Measurements from ENCODE around the gene RPL15.
A peak's percentile ranks its signal among the peaks of the same experiment; 100 is the strongest.
"Not testable (repeated sequence)": the region's sequence is repeated elsewhere in the genome, so short reads cannot be mapped to it uniquely, and the experiment has no call there.

Gene RPL15

GRCh38 chr3:23913182-23913581, 3.8 kb upstream of the RPL15 start:
- H3K27me3 ChIP-seq (ENCODE audit: control insufficient read depth in 1 of 2, insufficient read depth in 2 of 2, low read length in 2 of 2): no peaks in the 10 kb centered on the region
- H3K36me3 ChIP-seq (ENCODE audit: control insufficient read depth in 1 of 2, insufficient read depth in 2 of 2, low read length in 2 of 2): peaks cover 0 to 11% of the 10 kb centered on the region in 2 donors
- H3K27ac ChIP-seq (ENCODE audit: low read depth, low read length): no peak overlapping the region
- no peaks in the 10 kb centered on the region for H3K9me3 ChIP-seq (ENCODE audit: control insufficient read depth in 1 of 2, low read length in 2 of 2)
- no peak overlapping the region for H3K9ac ChIP-seq (ENCODE audit: low read depth in 1 of 2, low read length in 2 of 2)
- no peak overlapping the region for H3K4me3 ChIP-seq (ENCODE audit: low read depth in 1 of 2, low read length in 2 of 2)
- peaks cover 14 to 19% of the 10 kb centered on the region in 2 donors for H3K4me1 ChIP-seq (ENCODE audit: control insufficient read depth in 1 of 2, insufficient read depth in 2 of 2, low read length in 2 of 2)

- H3K9me3 ChIP-seq (ENCODE audit: control insufficient read depth in 1 of 2, low read length in 2 of 2): no peaks in the 10 kb centered on the region
- no peaks in the 10 kb centered on the region for H3K27me3 ChIP-seq (ENCODE audit: control insufficient read depth in 1 of 2, insufficient read depth in 2 of 2, low read length in 2 of 2)
- no peak overlapping the region for H3K9ac ChIP-seq (ENCODE audit: low read depth in 1 of 2, low read length in 2 of 2)
- peaks cover 9 to 19% of the 10 kb centered on the region in 2 donors for H3K36me3 ChIP-seq (ENCODE audit: control insufficient read depth in 1 of 2, insufficient read depth in 2 of 2, low read length in 2 of 2)
- H3K4me3 ChIP-seq (ENCODE audit: low read depth in 1 of 2, low read length in 2 of 2): no peak overlapping the region
- peaks cover 21 to 27% of the 10 kb centered on the region in 2 donors for H3K4me1 ChIP-seq (ENCODE audit: control insufficient read depth in 1 of 2, insufficient read depth in 2 of 2, low read length in 2 of 2)
- no peak overlapping the region for H3K27ac ChIP-seq (ENCODE audit: low read depth, low read length)
Measured at GRCh38 chr3:23913873-23914743, 2.8 kb upstream of the RPL15 start.

DNA sequence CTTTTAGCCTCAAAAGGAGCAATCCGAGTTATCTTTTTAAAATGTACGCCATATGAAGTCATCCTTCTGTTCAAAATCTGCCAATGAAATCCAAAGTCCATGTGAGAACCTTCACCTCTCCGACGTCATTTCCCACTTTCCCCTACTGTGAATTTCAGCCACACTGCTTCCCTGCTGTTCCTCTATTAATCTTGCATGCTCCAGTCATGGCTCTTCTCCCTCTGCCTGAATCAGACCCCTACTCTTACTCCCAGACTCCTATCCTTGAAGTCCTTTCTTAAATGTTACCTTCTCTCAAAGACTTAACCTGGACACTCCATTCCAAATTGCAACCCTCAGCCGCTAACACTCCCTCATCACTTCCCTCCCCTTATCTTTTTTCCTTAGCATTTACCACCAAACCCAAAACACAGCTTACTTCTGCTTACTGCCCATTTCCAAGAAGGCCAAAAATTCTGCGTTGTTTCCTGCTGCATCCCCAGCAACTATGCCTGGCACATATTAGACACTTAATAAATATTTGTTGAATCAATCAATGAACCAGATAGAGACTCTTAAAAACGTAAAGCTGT, 1.3 kb upstream of the RPL15 start:
- H3K27me3 ChIP-seq (ENCODE audit: control insufficient read depth in 1 of 2, insufficient read depth in 2 of 2, low read length in 2 of 2): no peaks in the 10 kb centered on the region
- H3K4me3 ChIP-seq (ENCODE audit: low read depth in 1 of 2, low read length in 2 of 2): peak overlapping the region; percentile 97 to 98
- H3K9ac ChIP-seq (ENCODE audit: low read depth in 1 of 2, low read length in 2 of 2): peak overlapping the region; percentile 94 to 99
- H3K4me1 ChIP-seq (ENCODE audit: control insufficient read depth in 1 of 2, insufficient read depth in 2 of 2, low read length in 2 of 2): peaks cover 21 to 27% of the 10 kb centered on the region in 2 donors
- peaks cover 15 to 22% of the 10 kb centered on the region in 2 donors for H3K36me3 ChIP-seq (ENCODE audit: control insufficient read depth in 1 of 2, insufficient read depth in 2 of 2, low read length in 2 of 2)
- no peaks in the 10 kb centered on the region for H3K9me3 ChIP-seq (ENCODE audit: control insufficient read depth in 1 of 2, low read length in 2 of 2)
- no peak overlapping the region for H3K27ac ChIP-seq (ENCODE audit: low read depth, low read length)

DNA sequence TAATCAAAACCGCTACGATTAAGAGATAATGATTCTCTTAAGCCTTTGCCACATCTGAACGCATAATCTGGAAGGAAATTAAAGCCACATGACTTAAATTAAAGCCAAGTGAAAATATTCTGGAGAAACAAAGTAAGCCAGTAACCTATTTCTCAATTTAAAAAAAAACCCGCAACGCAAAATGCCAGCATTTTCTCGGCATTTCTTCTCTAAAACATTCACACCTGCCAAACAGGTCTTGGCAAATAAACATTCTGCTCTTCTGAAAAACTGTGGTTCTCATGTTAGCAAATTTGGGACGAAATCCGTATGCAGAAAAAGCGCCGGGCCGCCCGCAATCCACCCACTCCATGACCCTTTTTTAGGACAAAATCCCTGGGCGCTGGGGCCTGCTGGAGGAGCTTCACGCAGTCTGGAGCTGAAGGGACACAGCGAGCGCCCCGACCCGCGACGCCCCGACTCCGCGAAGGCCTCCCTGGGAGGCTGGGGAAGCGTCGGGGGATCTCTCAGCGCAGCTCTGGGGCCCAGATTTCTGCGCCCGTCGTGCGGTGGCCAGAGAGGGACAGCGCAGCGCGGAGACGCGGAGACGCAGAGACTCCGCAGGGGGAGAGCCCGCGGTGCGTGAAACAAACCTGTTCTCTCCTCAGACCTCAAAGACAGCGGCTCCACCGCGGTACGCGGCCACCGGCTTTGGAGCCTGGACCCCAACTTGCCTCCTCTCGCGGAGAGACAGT, 613 bp upstream of the RPL15 start:
- Histone ChIP-seq H3K4me3 (ENCODE audit: low read depth in 1 of 2, low read length in 2 of 2) (peak overlapping the region; percentile 97 to 98), H3K9ac (ENCODE audit: low read depth in 1 of 2, low read length in 2 of 2) (peak overlapping the region; percentile 94 to 99), H3K27ac (ENCODE audit: low read depth, low read length) (peak overlapping the region; percentile 76), H3K27me3 (ENCODE audit: control insufficient read depth in 1 of 2, insufficient read depth in 2 of 2, low read length in 2 of 2) (no peaks in the 10 kb centered on the region), H3K9me3 (ENCODE audit: control insufficient read depth in 1 of 2, low read length in 2 of 2) (no peaks in the 10 kb centered on the region), H3K36me3 (ENCODE audit: control insufficient read depth in 1 of 2, insufficient read depth in 2 of 2, low read length in 2 of 2) (peaks cover 15 to 28% of the 10 kb centered on the region in 2 donors), H3K4me1 (ENCODE audit: control insufficient read depth in 1 of 2, insufficient read depth in 2 of 2, low read length in 2 of 2) (peaks cover 21 to 27% of the 10 kb centered on the region in 2 donors)

DNA sequence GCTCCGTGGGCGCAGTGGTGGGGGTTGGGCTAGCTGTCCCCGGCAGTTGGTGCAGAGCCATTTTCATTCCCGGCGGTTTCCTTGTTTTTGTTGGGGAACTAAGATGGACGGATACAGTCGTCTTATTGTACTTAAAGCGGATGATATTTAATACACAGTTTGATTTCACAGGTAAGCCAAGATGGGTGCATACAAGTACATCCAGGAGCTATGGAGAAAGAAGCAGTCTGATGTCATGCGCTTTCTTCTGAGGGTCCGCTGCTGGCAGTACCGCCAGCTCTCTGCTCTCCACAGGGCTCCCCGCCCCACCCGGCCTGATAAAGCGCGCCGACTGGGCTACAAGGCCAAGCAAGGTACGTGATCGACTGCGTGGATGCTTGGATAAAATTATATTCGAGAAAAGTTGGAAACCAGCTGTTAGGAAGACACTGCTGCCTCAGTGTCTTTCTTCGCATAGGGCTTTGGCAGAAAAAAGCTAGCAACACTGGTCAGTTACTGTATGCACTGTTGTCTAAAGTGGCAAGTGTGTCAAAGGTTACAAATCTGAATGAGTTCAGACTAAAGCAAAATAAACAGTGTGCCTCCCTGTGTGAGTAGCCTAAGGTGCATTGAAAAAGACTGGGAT, 859 bp downstream of the RPL15 start:
- H3K27me3 ChIP-seq (ENCODE audit: control insufficient read depth in 1 of 2, insufficient read depth in 2 of 2, low read length in 2 of 2); H3K9me3 ChIP-seq (ENCODE audit: control insufficient read depth in 1 of 2, low read length in 2 of 2): not testable (repeated sequence)
- H3K9ac ChIP-seq (ENCODE audit: low read depth in 1 of 2, low read length in 2 of 2): peak overlapping the region; percentile 94 to 99
- H3K36me3 ChIP-seq (ENCODE audit: control insufficient read depth in 1 of 2, insufficient read depth in 2 of 2, low read length in 2 of 2): peaks cover 15 to 28% of the 10 kb centered on the region in 2 donors
- H3K4me3 ChIP-seq (ENCODE audit: low read depth in 1 of 2, low read length in 2 of 2): peak overlapping the region; percentile 97 to 98
- H3K4me1 ChIP-seq (ENCODE audit: control insufficient read depth in 1 of 2, insufficient read depth in 2 of 2, low read length in 2 of 2): peaks cover 21 to 27% of the 10 kb centered on the region in 2 donors
- H3K27ac ChIP-seq (ENCODE audit: low read depth, low read length): peak overlapping the region; percentile 88

DNA sequence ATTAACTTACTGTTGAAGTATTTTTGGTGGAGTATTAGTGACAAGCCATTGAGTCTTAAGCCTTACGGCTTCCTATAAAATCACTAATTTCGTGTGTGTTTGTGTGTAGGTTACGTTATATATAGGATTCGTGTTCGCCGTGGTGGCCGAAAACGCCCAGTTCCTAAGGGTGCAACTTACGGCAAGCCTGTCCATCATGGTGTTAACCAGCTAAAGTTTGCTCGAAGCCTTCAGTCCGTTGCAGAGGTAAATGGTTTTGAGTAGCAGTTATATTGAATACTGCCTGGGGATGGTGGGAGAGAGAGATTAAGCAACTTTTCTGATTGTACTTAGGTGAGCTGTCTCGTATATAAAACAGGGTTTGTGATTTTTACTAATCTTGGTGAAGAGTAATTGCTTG, 1.4 kb downstream of the RPL15 start:
- Histone ChIP-seq H3K36me3 (ENCODE audit: control insufficient read depth in 1 of 2, insufficient read depth in 2 of 2, low read length in 2 of 2) (peaks cover 15 to 28% of the 10 kb centered on the region in 2 donors), H3K9ac (ENCODE audit: low read depth in 1 of 2, low read length in 2 of 2) (peak overlapping the region; percentile 94 to 99), H3K4me1 (ENCODE audit: control insufficient read depth in 1 of 2, insufficient read depth in 2 of 2, low read length in 2 of 2) (peaks cover 21 to 27% of the 10 kb centered on the region in 2 donors), H3K4me3 (ENCODE audit: low read depth in 1 of 2, low read length in 2 of 2) (peak overlapping the region; percentile 97 to 98)
- not testable (repeated sequence) for H3K27me3 ChIP-seq (ENCODE audit: control insufficient read depth in 1 of 2, insufficient read depth in 2 of 2, low read length in 2 of 2); H3K9me3 ChIP-seq (ENCODE audit: control insufficient read depth in 1 of 2, low read length in 2 of 2); H3K27ac ChIP-seq (ENCODE audit: low read depth, low read length)

DNA sequence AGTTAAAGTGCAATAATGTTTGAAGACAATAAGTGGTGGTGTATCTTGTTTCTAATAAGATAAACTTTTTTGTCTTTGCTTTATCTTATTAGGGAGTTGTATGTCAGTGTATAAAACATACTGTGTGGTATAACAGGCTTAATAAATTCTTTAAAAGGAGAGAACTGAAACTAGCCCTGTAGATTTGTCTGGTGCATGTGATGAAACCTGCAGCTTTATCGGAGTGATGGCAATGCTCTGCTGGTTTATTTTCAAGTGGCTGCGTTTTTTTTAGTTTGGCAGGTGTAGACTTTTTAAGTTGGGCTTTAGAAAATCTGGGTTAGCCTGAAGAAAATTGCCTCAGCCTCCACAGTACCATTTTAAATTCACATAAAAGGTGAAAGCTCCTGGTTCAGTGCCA, 2.7 kb downstream of the RPL15 start:
- no peak overlapping the region for H3K27ac ChIP-seq (ENCODE audit: low read depth, low read length)
- H3K27me3 ChIP-seq (ENCODE audit: control insufficient read depth in 1 of 2, insufficient read depth in 2 of 2, low read length in 2 of 2): no peaks in the 10 kb centered on the region
- no peaks in the 10 kb centered on the region for H3K9me3 ChIP-seq (ENCODE audit: control insufficient read depth in 1 of 2, low read length in 2 of 2)
- H3K4me1 ChIP-seq (ENCODE audit: control insufficient read depth in 1 of 2, insufficient read depth in 2 of 2, low read length in 2 of 2): peaks cover 21% of the 10 kb centered on the region in 2 donors
- H3K4me3 ChIP-seq (ENCODE audit: low read depth in 1 of 2, low read length in 2 of 2): no peak overlapping the region
- H3K36me3 ChIP-seq (ENCODE audit: control insufficient read depth in 1 of 2, insufficient read depth in 2 of 2, low read length in 2 of 2): peaks cover 15 to 28% of the 10 kb centered on the region in 2 donors
- H3K9ac ChIP-seq (ENCODE audit: low read depth in 1 of 2, low read length in 2 of 2): no peak overlapping the region

GRCh38 chr3:23920151-23920655, 3.3 kb downstream of the RPL15 start:
- peaks cover 17 to 19% of the 10 kb centered on the region in 2 donors for H3K4me1 ChIP-seq (ENCODE audit: control insufficient read depth in 1 of 2, insufficient read depth in 2 of 2, low read length in 2 of 2)
- no peaks in the 10 kb centered on the region for H3K27me3 ChIP-seq (ENCODE audit: control insufficient read depth in 1 of 2, insufficient read depth in 2 of 2, low read length in 2 of 2)
- peaks cover 15 to 28% of the 10 kb centered on the region in 2 donors for H3K36me3 ChIP-seq (ENCODE audit: control insufficient read depth in 1 of 2, insufficient read depth in 2 of 2, low read length in 2 of 2)
- H3K9ac ChIP-seq (ENCODE audit: low read depth in 1 of 2, low read length in 2 of 2): no peak overlapping the region
- no peak overlapping the region for H3K4me3 ChIP-seq (ENCODE audit: low read depth in 1 of 2, low read length in 2 of 2)
- H3K27ac ChIP-seq (ENCODE audit: low read depth, low read length): no peak overlapping the region
- no peaks in the 10 kb centered on the region for H3K9me3 ChIP-seq (ENCODE audit: control insufficient read depth in 1 of 2, low read length in 2 of 2)

DNA sequence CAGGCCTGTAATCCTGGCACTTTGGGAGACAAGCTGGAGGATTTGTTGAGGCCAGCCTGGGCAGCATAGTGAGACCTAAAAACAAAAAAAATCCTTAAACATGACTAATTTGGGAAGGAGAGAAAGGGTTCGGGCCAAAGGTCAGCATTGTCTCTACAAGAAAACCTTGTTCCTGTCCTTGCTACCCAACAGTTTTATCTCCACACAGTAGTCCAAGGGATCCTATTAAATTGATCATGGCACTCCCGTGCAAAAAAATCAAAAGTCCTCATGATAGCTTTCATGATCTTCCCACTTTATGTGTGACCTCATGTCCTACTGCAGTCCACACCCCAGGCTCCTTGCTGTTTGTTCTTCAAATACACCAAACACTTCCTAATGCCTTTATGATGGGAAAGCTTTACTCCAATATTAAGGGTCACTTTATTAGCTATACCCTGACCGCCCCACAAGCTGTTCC, 4.2 kb downstream of the RPL15 start:
- H3K4me1 ChIP-seq (ENCODE audit: control insufficient read depth in 1 of 2, insufficient read depth in 2 of 2, low read length in 2 of 2): peaks cover 10 to 11% of the 10 kb centered on the region in 2 donors
- H3K4me3 ChIP-seq (ENCODE audit: low read depth in 1 of 2, low read length in 2 of 2): no peak overlapping the region
- no peak overlapping the region for H3K27ac ChIP-seq (ENCODE audit: low read depth, low read length)
- H3K36me3 ChIP-seq (ENCODE audit: control insufficient read depth in 1 of 2, insufficient read depth in 2 of 2, low read length in 2 of 2): peaks cover 15 to 28% of the 10 kb centered on the region in 2 donors
- no peaks in the 10 kb centered on the region for H3K27me3 ChIP-seq (ENCODE audit: control insufficient read depth in 1 of 2, insufficient read depth in 2 of 2, low read length in 2 of 2)
- H3K9ac ChIP-seq (ENCODE audit: low read depth in 1 of 2, low read length in 2 of 2): no peak overlapping the region
- H3K9me3 ChIP-seq (ENCODE audit: control insufficient read depth in 1 of 2, low read length in 2 of 2): no peaks in the 10 kb centered on the region

All from duodenal mucosa (tissue), 2 donors.